Upper lobe of left lung (tissue), 6 donors: ENCODE results near the gene PYGO2. TPM values are rescaled to one million over a fixed set of nuclear protein-coding genes. Genes with fewer than 3 reads are reported as not detected.

Source experiments
- ATAC-seq, 2 donors: fragments of 200-7000 bp; cut with Tn5 transposase; one replicate each; pipeline ENCODE4 v1.9.1; 2022; ENCODE audit warnings: mild to moderate bottlenecking in 2 of 2, moderate library complexity in 2 of 2; ENCODE audit not compliant: low FRiP score in 2 of 2
- DNase-seq, 2 donors: peaks; one replicate each; pipeline ENCODE4 v3.0.0-alpha.2; 2019 to 2020
- H3K27ac ChIP-seq, 4 donors: fragments of 200-600 bp; sonication (generic); one replicate each; pipeline ENCODE4 v1.5.1; 2016 to 2019
- H3K27me3 ChIP-seq, 4 donors: fragments of 200-600 bp; sonication (generic); one replicate each; pipeline ENCODE4 v1.5.1; 2017 to 2019
- H3K36me3 ChIP-seq, 4 donors: fragments of 200-600 bp; sonication (generic); one replicate each; pipeline ENCODE4 v1.5.1; 2016 to 2019
- H3K4me1 ChIP-seq, 4 donors: fragments of 200-600 bp; sonication (generic); one replicate each; pipeline ENCODE4 v1.5.1; 2018 to 2019
- H3K4me3 ChIP-seq, 4 donors: fragments of 200-600 bp; sonication (generic); one replicate each; pipeline ENCODE4 v1.5.1; 2017 to 2019; ENCODE audit warnings: mild to moderate bottlenecking in 2 of 4, moderate library complexity in 1 of 4
- H3K9me3 ChIP-seq, 4 donors: fragments of 200-600 bp; sonication (generic); one replicate each; pipeline ENCODE4 v1.5.1; 2018 to 2019
- EP300 ChIP-seq, 4 donors: sonication (generic); formaldehyde crosslinking; IDR thresholded peaks; one replicate each; pipeline ENCODE4 v1.5.1; 2017; ENCODE audit warnings: antibody characterized with exemption in 4 of 4, control low read depth in 2 of 4
- POLR2A ChIP-seq, 4 donors: fragments of 450-650 bp; IDR thresholded peaks; one replicate each; pipeline ENCODE4 v1.5.1; 2016 to 2017; ENCODE audit warnings: antibody characterized with exemption in 4 of 4, mild to moderate bottlenecking in 2 of 4
- POLR2AphosphoS5 ChIP-seq, 2 donors: sonication (generic); formaldehyde crosslinking; IDR thresholded peaks; one replicate each; pipeline ENCODE4 v1.5.1; 2017; ENCODE audit warnings: antibody characterized with exemption in 2 of 2
- WGBS, 2 donors: methylation state at CpG; one replicate each; pipeline ENCODE4 v1.1.5; 2017 to 2018; 5-methylcytosine and 5-hydroxymethylcytosine counted together
- total RNA-seq, 6 donors: library from RNA; depleted of rRNA in 4 of 6; stranded (reverse); fragments of >200 nt in 4 of 6; gene quantifications; one replicate each; pipeline versions ENCODE4 v1.1.0 to v1.2.1, GENCODE V29; 2016 to 2021
- TF ChIP-seq, protein P1 (sequence below), 6 experiments: fragments of 450-650 bp in 4 of 6; fragments of 200-600 bp in 2 of 6; sonication (generic) in 2 of 6; IDR thresholded peaks; one replicate each; pipeline ENCODE4 v1.5.1; 2016 to 2019; ENCODE audit warnings: antibody characterized with exemption in 6 of 6
- donor health status: DM: no; HTN: no; CAD: no; lungs with moderate emphysema.
- donor health status: DM: no; HTN: yes; CAD: no; lungs with severe emphysema.

Gene PYGO2
- total RNA-seq, 6 donors from 2014 or later = 20.1 to 41.9 (median 27.5) TPM

DNA sequence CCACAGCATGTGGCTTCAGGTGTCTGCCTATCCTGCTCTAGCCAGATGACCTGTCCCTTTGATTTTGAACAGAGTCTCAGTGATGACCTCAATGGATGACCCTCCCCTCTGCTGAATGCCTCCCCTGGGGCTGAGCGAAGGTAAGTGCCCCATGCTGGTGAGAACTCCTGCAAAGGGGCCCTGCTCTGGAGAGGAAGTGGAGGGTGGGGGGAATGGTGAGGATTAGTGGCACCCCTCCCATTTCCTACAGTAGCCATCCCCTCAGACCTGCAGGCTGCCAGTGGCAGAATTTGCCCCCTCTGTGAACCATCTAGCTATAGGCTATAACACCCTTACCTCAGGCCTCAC is 21.4 kb downstream of the PYGO2 start:
- Histone ChIP-seq H3K27ac (no peak overlapping the region), H3K4me3 (no peak overlapping the region), H3K9me3 (no peaks in the 10 kb centered on the region), H3K27me3 (no peaks in the 10 kb centered on the region), H3K36me3 (peaks cover 0 to 7% (median 0%) of the 10 kb centered on the region in 4 donors), H3K4me1 (peaks cover 37 to 49% (median 43%) of the 10 kb centered on the region in 4 donors)
- TF ChIP-seq EP300 (IDR thresholded peaks at IDR 0.05) = no peak
- TF ChIP-seq POLR2AphosphoS5 (IDR thresholded peaks at IDR 0.05) = no peak
- TF ChIP-seq, protein P1, sequence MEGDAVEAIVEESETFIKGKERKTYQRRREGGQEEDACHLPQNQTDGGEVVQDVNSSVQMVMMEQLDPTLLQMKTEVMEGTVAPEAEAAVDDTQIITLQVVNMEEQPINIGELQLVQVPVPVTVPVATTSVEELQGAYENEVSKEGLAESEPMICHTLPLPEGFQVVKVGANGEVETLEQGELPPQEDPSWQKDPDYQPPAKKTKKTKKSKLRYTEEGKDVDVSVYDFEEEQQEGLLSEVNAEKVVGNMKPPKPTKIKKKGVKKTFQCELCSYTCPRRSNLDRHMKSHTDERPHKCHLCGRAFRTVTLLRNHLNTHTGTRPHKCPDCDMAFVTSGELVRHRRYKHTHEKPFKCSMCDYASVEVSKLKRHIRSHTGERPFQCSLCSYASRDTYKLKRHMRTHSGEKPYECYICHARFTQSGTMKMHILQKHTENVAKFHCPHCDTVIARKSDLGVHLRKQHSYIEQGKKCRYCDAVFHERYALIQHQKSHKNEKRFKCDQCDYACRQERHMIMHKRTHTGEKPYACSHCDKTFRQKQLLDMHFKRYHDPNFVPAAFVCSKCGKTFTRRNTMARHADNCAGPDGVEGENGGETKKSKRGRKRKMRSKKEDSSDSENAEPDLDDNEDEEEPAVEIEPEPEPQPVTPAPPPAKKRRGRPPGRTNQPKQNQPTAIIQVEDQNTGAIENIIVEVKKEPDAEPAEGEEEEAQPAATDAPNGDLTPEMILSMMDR (IDR thresholded peaks at IDR 0.05) = no peak
- TF ChIP-seq POLR2A (IDR thresholded peaks at IDR 0.05) = no peak
- ATAC-seq (no peak), DNase-seq (no peak)
- 83 to 86% methylated on average over 1 of the region's 1 CpG for WGBS, 2 donors

DNA sequence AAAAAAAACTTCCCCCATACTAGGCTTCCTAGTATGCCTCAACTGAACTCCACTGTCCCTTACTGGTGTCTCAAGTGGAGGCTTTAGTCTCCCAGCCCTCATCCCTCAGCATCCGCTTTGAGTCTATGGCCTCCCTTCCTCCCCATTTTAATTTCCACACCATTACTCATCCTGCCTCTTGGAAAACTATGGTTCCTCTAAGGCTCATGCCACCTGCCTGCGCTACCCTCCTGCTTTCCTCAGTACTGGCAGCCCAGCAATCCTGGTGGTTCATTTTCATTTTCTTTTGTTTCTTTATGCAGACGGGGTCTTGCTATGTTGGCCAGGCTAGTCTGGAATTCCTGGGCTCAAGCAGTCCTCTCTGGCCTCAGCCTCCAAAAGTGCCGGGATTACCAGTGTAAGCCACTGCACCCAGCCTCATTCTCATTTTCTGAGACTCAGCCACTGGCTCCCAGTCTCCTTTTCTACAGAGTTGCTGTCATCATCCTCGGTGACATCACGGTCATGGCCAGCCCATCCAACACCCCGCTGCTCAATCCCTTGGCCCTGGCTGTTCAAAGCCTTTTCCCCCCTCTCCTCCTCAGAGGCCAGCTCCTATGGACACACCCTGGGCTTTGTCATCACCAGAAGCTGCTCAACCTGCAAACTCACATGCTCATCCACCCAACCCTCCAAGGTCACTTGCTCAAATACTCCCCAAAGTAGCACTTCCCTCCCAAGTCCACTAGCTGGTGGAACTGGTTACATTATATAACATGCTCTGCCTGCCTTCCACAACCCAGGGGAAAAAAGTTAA is 22.8 kb downstream of the PYGO2 start:
- no peak for DNase-seq
- peaks cover 30 to 45% (median 41%) of the 10 kb centered on the region in 4 donors for H3K4me1 ChIP-seq
- TF ChIP-seq EP300 (IDR thresholded peaks at IDR 0.05) = no peak
- TF ChIP-seq, protein P1 (IDR thresholded peaks at IDR 0.05) = no peak
- no peak for TF ChIP-seq POLR2AphosphoS5 (IDR thresholded peaks at IDR 0.05)
- no peak for TF ChIP-seq POLR2A (IDR thresholded peaks at IDR 0.05)
- H3K9me3 ChIP-seq = no peaks in the 10 kb centered on the region
- 97 to 98% methylated on average over 7 of the region's 7 CpGs for WGBS, 2 donors
- no peak overlapping the region for H3K4me3 ChIP-seq
- no peak for ATAC-seq
- peak overlapping the region; percentile 91 to 99 (median 96) for H3K27ac ChIP-seq
- H3K36me3 ChIP-seq = no peaks in the 10 kb centered on the region
- H3K27me3 ChIP-seq = no peaks in the 10 kb centered on the region

DNA sequence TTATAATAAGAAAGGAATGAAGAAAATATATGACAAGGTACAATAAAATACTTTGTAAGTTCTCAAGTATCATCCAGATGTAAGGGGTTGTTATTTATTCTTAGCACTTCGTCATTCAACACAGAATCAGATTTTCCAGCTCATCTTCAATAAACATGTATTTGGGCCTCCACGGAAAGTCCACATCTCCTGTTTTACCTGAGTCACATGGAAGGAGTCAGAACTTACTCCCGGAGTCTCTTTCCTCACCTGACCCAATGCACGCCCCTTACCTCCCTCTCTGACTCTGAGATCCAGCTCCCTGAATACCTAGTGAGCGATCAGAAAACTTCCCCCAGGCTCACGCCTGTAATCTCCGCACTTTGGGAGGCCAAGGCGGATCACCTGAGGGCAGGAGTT is 23.6 kb downstream of the PYGO2 start:
- Histone ChIP-seq H3K4me1 (peaks cover 24 to 38% (median 36%) of the 10 kb centered on the region in 4 donors), H3K4me3 (peak overlapping the region in 3 of 4 donors; percentile 56 to 69 (median 63)), H3K27me3 (no peaks in the 10 kb centered on the region), H3K9me3 (no peaks in the 10 kb centered on the region), H3K36me3 (no peaks in the 10 kb centered on the region), H3K27ac (peak overlapping the region; percentile 91 to 99 (median 96))
- WGBS, 2 donors = 67 to 75% methylated on average over 8 of the region's 8 CpGs
- DNase-seq (no peak), ATAC-seq (no peak)
- TF ChIP-seq POLR2A (IDR thresholded peaks at IDR 0.05) = no peak
- TF ChIP-seq EP300 (IDR thresholded peaks at IDR 0.05) = no peak
- no peak for TF ChIP-seq POLR2AphosphoS5 (IDR thresholded peaks at IDR 0.05)
- TF ChIP-seq, protein P1 (IDR thresholded peaks at IDR 0.05) = no peak

DNA sequence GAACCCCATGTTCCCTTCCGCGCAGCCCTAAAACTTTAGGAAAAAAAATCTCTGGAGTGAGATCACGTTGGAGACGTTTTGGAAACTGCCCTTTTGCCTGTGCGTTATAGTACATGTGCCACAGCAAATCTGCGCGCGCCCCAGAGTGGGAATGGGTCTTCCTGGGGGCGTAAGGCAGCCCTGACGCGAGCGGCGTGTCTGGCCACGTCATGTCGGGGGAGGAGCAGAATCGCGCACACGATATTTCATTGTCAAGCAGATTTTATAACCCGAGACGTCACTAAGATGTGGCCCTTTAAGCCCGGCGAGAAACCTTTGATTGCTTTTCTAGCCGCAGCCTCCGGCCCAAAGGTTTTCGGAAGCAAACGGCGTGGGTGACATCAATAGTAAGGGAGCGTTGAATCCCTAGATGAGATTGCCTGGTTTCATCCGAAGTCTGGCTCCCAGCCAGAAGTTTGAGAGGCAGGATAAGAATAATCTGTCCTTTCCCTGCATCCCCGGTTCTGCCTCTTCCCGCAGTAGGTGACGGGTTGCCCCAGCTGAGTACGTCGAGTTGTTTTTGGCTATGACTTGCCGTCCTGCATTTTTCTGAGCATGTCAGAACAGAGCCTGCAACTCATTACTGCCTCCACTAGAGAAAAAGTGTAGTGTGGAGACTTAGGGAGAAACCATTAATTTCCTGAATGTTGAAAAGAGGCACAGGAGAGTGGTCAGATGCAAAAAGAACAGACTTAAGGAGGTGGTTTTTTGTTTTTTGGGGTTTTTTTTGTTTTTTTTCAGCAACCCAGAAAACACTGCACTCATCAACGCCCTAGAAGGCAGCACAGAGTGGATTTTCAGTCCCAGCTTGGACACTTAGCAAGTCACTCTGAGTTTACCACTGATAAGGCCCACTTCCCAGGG is 24.2 kb downstream of the PYGO2 start:
- TF ChIP-seq POLR2A (IDR thresholded peaks at IDR 0.05) (peak in 3 of 4 donors; percentile 29 to 60 (median 53)), POLR2AphosphoS5 (IDR thresholded peaks at IDR 0.05) (peak; percentile 61 to 69), EP300 (IDR thresholded peaks at IDR 0.05) (peak in 1 of 4 donors; percentile 42)
- TF ChIP-seq, protein P1 (IDR thresholded peaks at IDR 0.05) = peak in 5 of 6 experiments; percentile 13 to 51 (median 31)
- Histone ChIP-seq H3K4me3 (peak overlapping the region in 3 of 4 donors; percentile 56 to 69 (median 63)), H3K4me1 (peaks cover 19 to 32% (median 30%) of the 10 kb centered on the region in 4 donors), H3K9me3 (no peaks in the 10 kb centered on the region), H3K36me3 (no peaks in the 10 kb centered on the region), H3K27me3 (no peaks in the 10 kb centered on the region), H3K27ac (peak overlapping the region; percentile 91 to 99 (median 96))
- peak; percentile 90 to 95 for DNase-seq
- 2% methylated on average over 12 to 33 of the region's 36 CpGs for WGBS, 2 donors
- ATAC-seq = peak; percentile 93 to 95
